Adrenal gland (tissue), 12 donors: ENCODE results near the gene CACNA1C. TPM values are rescaled to one million over a fixed set of nuclear protein-coding genes. Genes with fewer than 3 reads are reported as not detected.

ENCODE experiments used
- DNase-seq, 7 donors: peaks; one replicate each; pipeline ENCODE4 v3.0.0-alpha.2; 2019 to 2020
- H3K27ac ChIP-seq, 5 donors: fragments of 200-600 bp; sonication (generic) in 4 of 5; 1 replicate in 3 of 5; 2 replicates in 2 of 5; pipeline versions ENCODE4 v1.5.1 to v1.8.0; 2016 to 2020; ENCODE audit warnings: mild to moderate bottlenecking in 1 of 5
- H3K27me3 ChIP-seq: fragments of 200-600 bp; 2 replicates; pipeline ENCODE4 v1.8.0; 2021
- H3K36me3 ChIP-seq, 2 donors: fragments of 200-600 bp; replicated peaks in 1 of 2; 1 replicate in 1 of 2; 2 replicates in 1 of 2; pipeline versions ENCODE4 v1.5.1 to v1.8.0; 2018 to 2022
- H3K4me1 ChIP-seq, 2 donors: fragments of 200-600 bp; replicated peaks in 1 of 2; 1 replicate in 1 of 2; 2 replicates in 1 of 2; pipeline versions ENCODE4 v1.5.1 to v1.8.0; 2018 to 2021
- H3K4me3 ChIP-seq, 4 donors: fragments of 200-600 bp; sonication (generic) in 3 of 4; one replicate each; pipeline ENCODE4 v1.5.1; 2016 to 2018
- H3K9me3 ChIP-seq, 3 donors: fragments of 200-600 bp; sonication (generic) in 1 of 3; replicated peaks in 1 of 3; 1 replicate in 2 of 3; 2 replicates in 1 of 3; pipeline versions ENCODE4 v1.5.1 to v1.8.0; 2016 to 2021
- CTCF ChIP-seq, 6 experiments: fragments of 450-650 bp in 4 of 6; fragments of 200-600 bp in 2 of 6; sonication (generic) in 1 of 6; IDR thresholded peaks; 1 replicate in 5 of 6; 2 replicates in 1 of 6; pipeline versions ENCODE4 v1.5.1 to v1.8.0; 2016 to 2021; ENCODE audit warnings: antibody characterized with exemption in 6 of 6, mild to moderate bottlenecking in 2 of 6, moderate library complexity in 1 of 6
- POLR2A ChIP-seq, 2 donors: fragments of 450-650 bp; IDR thresholded peaks; one replicate each; pipeline ENCODE4 v1.6.1; 2017; ENCODE audit warnings: antibody characterized with exemption in 2 of 2, mild to moderate bottlenecking in 2 of 2, moderate library complexity in 1 of 2
- WGBS, 4 donors: extraction: QIAGEN DNeasy Blood & Tissue Kit in 2 of 4; methylation state at CpG; one replicate each; pipeline versions ENCODE4 v1.1.5 to v1.1.7; 2013 to 2017; 5-methylcytosine and 5-hydroxymethylcytosine counted together
- intact Hi-C, 2 donors: fragments of 100-400 bp; cut with DNase I; formaldehyde crosslinking; loops; one replicate each; pipeline versions ENCODE4 v1.14.1 to v1.15.0; 2022 to 2023
- polyA plus RNA-seq, 3 donors: library from polyadenylated mRNA; stranded (reverse); fragments of 200-250 nt in 2 of 3; fragments of 350-450 nt in 1 of 3; fragmentation: Illumina TruSeq in 1 of 3; extraction: RNeasy Lipid Tissue Mini Kit (QIAGEN cat#74804) in 1 of 3; gene quantifications; one replicate each; pipeline ENCODE4 v1.2.3, GENCODE V29; 2013 to 2014
- total RNA-seq, 9 donors: library from RNA; depleted of rRNA in 4 of 9; stranded (reverse); fragments of >200 nt in 4 of 9; fragments of 120-200 nt in 1 of 9; fragmentation: NEBNext Ultra II Directional in 1 of 9; extraction: Animal tissue kit (Norgen Biotek cat#: 25700) in 1 of 9; gene quantifications; one replicate each; pipeline versions ENCODE4 v1.1.0 to v1.2.4, GENCODE V29; 2013 to 2023
- donor health status: healthy with polysubstance abuse.
- donor health status: Bipolar disorder and iron deficiency.
- donor health status: DM: yes; HTN: yes; CAD: no.
- donor health status: DM: no; HTN: no; CAD: no.
- donor health status: DM: no; HTN: no; CAD: no.
- donor health status: DM: yes; HTN: yes; CAD: no.

Gene CACNA1C
- total and polyA plus RNA-seq, 12 donors = 1.4 to 5.8 (median 3.5) TPM

- H3K36me3 ChIP-seq = no peaks in the 10 kb centered on the region
- peaks cover 6% of the 10 kb centered on the region for H3K27me3 ChIP-seq
- no peak overlapping the region for H3K27ac ChIP-seq
- TF ChIP-seq POLR2A (IDR thresholded peaks at IDR 0.05) (no peak), CTCF (IDR thresholded peaks at IDR 0.05) (no peak)
- H3K4me1 ChIP-seq = peaks cover 3 to 4% of the 10 kb centered on the region in 2 donors
- no peak for DNase-seq
- intact Hi-C loops = no loop called here
- H3K9me3 ChIP-seq = no peaks in the 10 kb centered on the region
- H3K4me3 ChIP-seq = no peak overlapping the region
- 40 to 66% (median 59%) methylated on average over 13 of the region's 13 CpGs for WGBS, 4 donors
Observed at GRCh38 chr12:2692080-2692479, 639.3 kb downstream of the CACNA1C start.

GRCh38 chr12:2693244-2693860 is 640.6 kb downstream of the CACNA1C start:
- TF ChIP-seq CTCF (IDR thresholded peaks at IDR 0.05) = no peak
- intact Hi-C loops = no loop called here
- H3K27me3 ChIP-seq = peaks cover 6% of the 10 kb centered on the region
- peaks cover 3 to 4% of the 10 kb centered on the region in 2 donors for H3K4me1 ChIP-seq
- H3K36me3 ChIP-seq = no peaks in the 10 kb centered on the region
- no peak overlapping the region for H3K27ac ChIP-seq
- no peak overlapping the region for H3K4me3 ChIP-seq
- 42 to 51% (median 48%) methylated on average over 10 of the region's 10 CpGs for WGBS, 4 donors
- no peak for DNase-seq
- no peaks in the 10 kb centered on the region for H3K9me3 ChIP-seq

- DNase-seq = no peak
- no peak overlapping the region for H3K27ac ChIP-seq
- 86 to 97% (median 90%) methylated on average over 3 of the region's 3 CpGs for WGBS, 4 donors
- H3K27me3 ChIP-seq = peaks cover 6% of the 10 kb centered on the region
- H3K9me3 ChIP-seq = no peaks in the 10 kb centered on the region
- H3K4me3 ChIP-seq = no peak overlapping the region
- TF ChIP-seq POLR2A (IDR thresholded peaks at IDR 0.05) (no peak), CTCF (IDR thresholded peaks at IDR 0.05) (no peak)
- H3K36me3 ChIP-seq = no peaks in the 10 kb centered on the region
- peaks cover 3 to 4% of the 10 kb centered on the region in 2 donors for H3K4me1 ChIP-seq
- intact Hi-C loops = no loop called here
Observed at GRCh38 chr12:2693980-2694610, 641.3 kb downstream of the CACNA1C start.

GRCh38 chr12:2696136-2696535 is 643.3 kb downstream of the CACNA1C start:
- H3K9me3 ChIP-seq = no peaks in the 10 kb centered on the region
- peaks cover 3 to 4% of the 10 kb centered on the region in 2 donors for H3K4me1 ChIP-seq
- intact Hi-C loops = no loop called here
- H3K4me3 ChIP-seq = no peak overlapping the region
- TF ChIP-seq CTCF (IDR thresholded peaks at IDR 0.05) (no peak), POLR2A (IDR thresholded peaks at IDR 0.05) (no peak)
- H3K27me3 ChIP-seq = peaks cover 3% of the 10 kb centered on the region
- 52 to 63% (median 56%) methylated on average over 2 of the region's 2 CpGs for WGBS, 4 donors
- DNase-seq = no peak
- no peak overlapping the region for H3K27ac ChIP-seq
- H3K36me3 ChIP-seq = no peaks in the 10 kb centered on the region
